HUES64 (cell line): ENCODE data around the gene IGSF6.
"Not testable (repeated sequence)": the region's sequence is repeated elsewhere in the genome, so short reads cannot be mapped to it uniquely, and the experiment has no call there.

Source experiments
- H3K27ac ChIP-seq: 2 replicates; pipeline ENCODE4 v1.7.0; 2013; ENCODE audit warnings: low read depth, low read length, inconsistent platforms
- H3K27me3 ChIP-seq: 2 replicates; pipeline ENCODE4 v1.6.1; 2013; ENCODE audit warnings: mild to moderate bottlenecking, low read length; ENCODE audit not compliant: insufficient read depth
- H3K36me3 ChIP-seq: 2 replicates; pipeline ENCODE4 v1.6.1; 2013; ENCODE audit warnings: mild to moderate bottlenecking, low read length; ENCODE audit not compliant: insufficient read depth
- H3K4me1 ChIP-seq: 2 replicates; pipeline ENCODE4 v1.6.1; 2013; ENCODE audit warnings: mild to moderate bottlenecking, low read length, moderate library complexity; ENCODE audit not compliant: insufficient read depth
- H3K4me3 ChIP-seq: 2 replicates; pipeline ENCODE4 v1.5.1; 2013; ENCODE audit warnings: mild to moderate bottlenecking, low read length, moderate library complexity
- H3K9ac ChIP-seq: 2 replicates; pipeline ENCODE4 v1.6.1; 2013; ENCODE audit warnings: mild to moderate bottlenecking, low read depth, low read length
- H3K9me3 ChIP-seq: 2 replicates; pipeline ENCODE4 v1.6.1; 2013; ENCODE audit warnings: low read depth, low read length; ENCODE audit not compliant: insufficient read depth
- WGBS: fragments of 150-250, 120-280 bp; methylation state at CpG from one replicate; pipeline ENCODE4 v1.1.7; 2013; ENCODE audit warnings: missing lambda C conversion rate; 5-methylcytosine and 5-hydroxymethylcytosine counted together

Gene IGSF6

GRCh38 chr16:21639493-21639892, 12.9 kb downstream of the IGSF6 start:
- Histone ChIP-seq H3K27ac (no peak overlapping the region), H3K36me3 (no peaks in the 10 kb centered on the region; the same call in 1 of the 2 replicates), H3K9me3 (no peaks in the 10 kb centered on the region), H3K4me1 (0 out of 2 replicates have a peak, but pooled peaks cover 5% of the 10 kb centered on the region), H3K9ac (no peak overlapping the region), H3K4me3 (no peak overlapping the region), H3K27me3 (no peaks in the 10 kb centered on the region)
- WGBS: 98% methylated on average over 2 of the region's 2 CpGs

DNA sequence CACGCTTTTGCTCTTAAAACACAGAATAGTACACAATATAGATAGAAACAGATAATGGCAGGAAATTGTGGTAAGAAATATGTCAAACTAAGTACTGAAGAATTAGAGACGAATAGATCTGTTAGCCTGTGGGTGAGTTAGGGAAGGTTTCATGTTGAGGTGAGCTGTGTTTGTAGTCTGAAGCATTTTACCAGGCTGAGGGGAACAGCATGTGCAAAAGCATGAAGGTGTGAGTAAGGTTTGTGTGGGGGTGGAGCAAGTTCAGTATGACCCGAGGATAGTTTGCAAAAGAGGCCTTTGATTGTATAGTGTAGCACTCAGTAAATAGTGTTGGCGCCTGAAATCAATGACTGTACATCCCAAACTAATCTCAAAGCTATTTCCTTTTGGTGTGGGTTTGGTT, 13.8 kb downstream of the IGSF6 start:
- no peaks in the 10 kb centered on the region for H3K27me3 ChIP-seq
- H3K27ac ChIP-seq: no peak overlapping the region
- no peak overlapping the region for H3K4me3 ChIP-seq
- no peaks in the 10 kb centered on the region for H3K9me3 ChIP-seq
- 91% methylated on average over 2 of the region's 4 CpGs for WGBS
- H3K36me3 ChIP-seq: no peaks in the 10 kb centered on the region; the same call in 1 of the 2 replicates
- no peak overlapping the region for H3K9ac ChIP-seq
- 0 out of 2 replicates have a peak, but pooled peaks cover 5% of the 10 kb centered on the region for H3K4me1 ChIP-seq

- H3K9ac ChIP-seq: no peak overlapping the region
- WGBS: 97% methylated on average over 37 of the region's 37 CpGs
- no peak overlapping the region for H3K4me3 ChIP-seq
Observed at GRCh38 chr16:21637032-21637968, 15.1 kb downstream of the IGSF6 start.

DNA sequence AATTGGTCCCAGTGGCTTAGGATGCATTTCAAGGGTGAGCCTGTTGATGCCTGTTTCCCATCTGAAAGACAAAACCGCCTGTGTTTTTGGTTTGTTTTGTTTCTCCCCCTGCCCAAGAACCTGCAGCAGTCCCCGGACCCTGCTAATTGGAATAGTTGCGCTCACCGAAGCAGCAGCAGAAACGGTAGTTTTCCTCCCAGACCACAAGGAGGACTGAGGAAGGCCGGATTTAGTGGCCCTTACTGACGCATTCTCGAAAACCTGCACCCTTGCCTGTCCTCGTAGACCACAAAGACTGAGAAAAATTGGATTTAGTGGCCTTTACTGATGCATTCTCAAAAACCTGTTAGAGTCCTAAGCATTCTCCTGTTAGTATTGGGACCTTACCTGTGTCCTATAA, 16.7 kb downstream of the IGSF6 start:
- not testable (repeated sequence) for H3K27ac ChIP-seq, H3K27me3 ChIP-seq, H3K36me3 ChIP-seq, H3K9ac ChIP-seq, H3K4me1 ChIP-seq, H3K4me3 ChIP-seq, H3K9me3 ChIP-seq
- WGBS: 88% methylated on average over 9 of the region's 9 CpGs

More at GRCh38 chr16:21637032-21637968, 15.1 kb downstream of the IGSF6 start:
- Histone ChIP-seq H3K9me3 (no peaks in the 10 kb centered on the region), H3K4me1 (0 out of 2 replicates have a peak, but pooled peaks cover 5% of the 10 kb centered on the region), H3K27ac (no peak overlapping the region), H3K27me3 (no peaks in the 10 kb centered on the region), H3K36me3 (no peaks in the 10 kb centered on the region; the same call in 1 of the 2 replicates)

DNA sequence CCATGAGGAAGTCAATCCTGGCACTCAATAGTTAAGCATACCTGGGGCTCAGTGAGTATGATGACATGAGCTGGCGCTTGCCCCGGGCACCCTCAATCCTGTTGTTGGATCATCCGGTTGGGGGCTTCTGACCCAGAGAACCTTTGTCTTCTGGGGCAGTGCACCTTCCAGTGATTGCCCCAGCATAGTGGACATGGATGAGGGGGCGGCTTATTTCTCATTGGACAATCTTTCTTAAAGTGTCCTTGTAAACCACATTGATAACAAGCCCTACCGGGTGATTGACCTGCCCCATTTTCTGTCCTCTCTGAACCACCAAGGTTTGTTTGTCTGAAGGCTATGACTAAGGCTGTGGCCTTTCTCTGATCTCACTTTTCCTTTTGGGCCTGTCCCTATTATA, 18.2 kb downstream of the IGSF6 start:
- H3K36me3 ChIP-seq: peaks cover 11% of the 10 kb centered on the region
- 96% methylated on average over 5 of the region's 5 CpGs for WGBS
- no peak overlapping the region for H3K9ac ChIP-seq
- H3K27me3 ChIP-seq: no peaks in the 10 kb centered on the region
- H3K27ac ChIP-seq: no peak overlapping the region
- no peak overlapping the region for H3K4me3 ChIP-seq
- 0 out of 2 replicates have a peak, but pooled peaks cover 5% of the 10 kb centered on the region for H3K4me1 ChIP-seq
- no peaks in the 10 kb centered on the region for H3K9me3 ChIP-seq

GRCh38 chr16:21631951-21632575, 20.3 kb downstream of the IGSF6 start:
- H3K27ac ChIP-seq, H3K27me3 ChIP-seq, H3K4me3 ChIP-seq, H3K4me1 ChIP-seq, H3K9me3 ChIP-seq, H3K9ac ChIP-seq: not testable (repeated sequence)
- 98% methylated on average over 5 of the region's 5 CpGs for WGBS
- H3K36me3 ChIP-seq: peaks cover 31% of the 10 kb centered on the region

DNA sequence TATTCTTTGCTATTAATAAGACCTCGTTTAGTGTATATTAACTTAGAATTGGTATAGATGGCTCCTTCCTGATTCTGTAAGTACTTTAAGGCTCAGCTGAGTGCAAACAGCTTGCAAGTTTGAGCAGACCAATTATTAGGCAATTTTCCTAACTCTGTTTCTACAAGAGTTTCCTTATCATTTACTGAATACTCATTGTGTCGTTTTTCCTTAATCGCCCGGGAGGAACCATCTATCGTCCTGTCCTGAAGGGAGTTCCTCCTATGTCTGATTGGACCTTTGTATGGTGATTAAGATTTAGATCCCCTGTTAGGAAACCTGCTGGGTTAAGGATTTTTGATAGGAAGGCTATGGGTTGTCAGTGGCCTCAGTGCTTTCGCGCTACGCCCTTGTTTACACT, 21.0 kb downstream of the IGSF6 start:
- H3K9ac ChIP-seq, H3K27me3 ChIP-seq, H3K4me1 ChIP-seq, H3K27ac ChIP-seq, H3K9me3 ChIP-seq, H3K4me3 ChIP-seq: not testable (repeated sequence)
- peaks cover 38% of the 10 kb centered on the region for H3K36me3 ChIP-seq
- 87% methylated on average over 8 of the region's 8 CpGs for WGBS

GRCh38 chr16:21630866-21631265, 21.5 kb downstream of the IGSF6 start:
- not testable (repeated sequence) for H3K4me1 ChIP-seq, H3K4me3 ChIP-seq, H3K27ac ChIP-seq, H3K9me3 ChIP-seq, H3K9ac ChIP-seq, H3K27me3 ChIP-seq
- 96% methylated on average over 6 of the region's 6 CpGs for WGBS
- H3K36me3 ChIP-seq: peaks cover 43% of the 10 kb centered on the region

- WGBS: 97% methylated on average over 37 of the region's 37 CpGs
- H3K4me3 ChIP-seq, H3K9ac ChIP-seq, H3K27me3 ChIP-seq, H3K9me3 ChIP-seq, H3K27ac ChIP-seq, H3K4me1 ChIP-seq: not testable (repeated sequence)
- peaks cover 52% of the 10 kb centered on the region for H3K36me3 ChIP-seq
Observed at GRCh38 chr16:21629616-21630539, 22.5 kb downstream of the IGSF6 start.

DNA sequence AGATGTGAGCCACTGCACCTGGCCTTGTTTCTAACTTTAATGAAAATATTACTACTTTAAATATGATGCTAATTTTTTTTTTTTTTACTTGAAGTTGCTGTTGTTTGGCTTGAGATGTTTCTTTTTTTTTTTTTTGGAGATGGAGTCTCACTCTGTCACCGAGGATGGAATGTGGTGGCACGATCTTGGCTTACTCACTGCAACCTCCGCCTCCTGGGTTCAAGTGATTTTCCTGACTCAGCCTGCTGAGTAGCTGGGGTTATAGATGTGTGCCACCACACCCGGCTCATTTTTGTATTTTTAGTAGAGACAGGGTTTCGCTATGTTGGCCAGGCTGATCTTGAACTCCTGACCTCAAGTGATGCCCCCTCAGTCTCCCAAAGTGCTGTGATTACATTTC, 23.6 kb downstream of the IGSF6 start:
- H3K27me3 ChIP-seq: no peaks in the 10 kb centered on the region
- H3K36me3 ChIP-seq: peaks cover 63% of the 10 kb centered on the region
- no peak overlapping the region for H3K27ac ChIP-seq
- H3K9ac ChIP-seq: no peak overlapping the region
- no peaks in the 10 kb centered on the region for H3K4me1 ChIP-seq
- WGBS: 96% methylated on average over 5 of the region's 5 CpGs
- no peak overlapping the region for H3K4me3 ChIP-seq
- H3K9me3 ChIP-seq: no peaks in the 10 kb centered on the region; the same call in 1 of the 2 replicates
